Hepatocyte (in vitro differentiated cells): ENCODE data around the gene CGB5. TPM values are rescaled to one million over a fixed set of nuclear protein-coding genes. Genes with fewer than 3 reads are reported as not detected.

ENCODE experiments used
- DNase-seq: peaks from one replicate; pipeline ENCODE4 v3.0.0-alpha.2; 2016; ENCODE audit warnings: low spot score
- H2AFZ ChIP-seq: fragments of 200-600 bp; sonication (generic); 2 replicates; pipeline ENCODE4 v1.6.0; 2016; ENCODE audit warnings: antibody characterized with exemption, mild to moderate bottlenecking
- H3K27ac ChIP-seq: fragments of 200-600 bp; sonication (generic); 2 replicates; pipeline ENCODE4 v1.5.1; 2016; ENCODE audit warnings: mild to moderate bottlenecking
- H3K27me3 ChIP-seq: fragments of 200-600 bp; sonication (generic); 2 replicates; pipeline ENCODE4 v1.6.1; 2016
- H3K36me3 ChIP-seq: fragments of 200-600 bp; sonication (generic); replicated peaks from 2 replicates; pipeline ENCODE4 v1.5.1; 2016; ENCODE audit warnings: low read depth; ENCODE audit not compliant: insufficient read depth
- H3K4me1 ChIP-seq: fragments of 200-600 bp; sonication (generic); 2 replicates; pipeline ENCODE4 v1.5.1; 2016; ENCODE audit warnings: mild to moderate bottlenecking, moderate library complexity; ENCODE audit not compliant: insufficient read depth
- H3K4me2 ChIP-seq: fragments of 200-600 bp; sonication (generic); 2 replicates; pipeline ENCODE4 v1.6.0; 2016
- H3K4me3 ChIP-seq: fragments of 200-600 bp; sonication (generic); 2 replicates; pipeline ENCODE4 v1.5.1; 2016; ENCODE audit warnings: mild to moderate bottlenecking
- H3K79me2 ChIP-seq: fragments of 200-600 bp; sonication (generic); 2 replicates; pipeline ENCODE4 v1.6.0; 2017; ENCODE audit warnings: mild to moderate bottlenecking
- H3K9me2 ChIP-seq: fragments of 200-600 bp; sonication (generic); replicated peaks from 2 replicates; pipeline ENCODE4 v1.6.0; 2017; ENCODE audit warnings: mild to moderate bottlenecking; ENCODE audit not compliant: insufficient read depth
- H3K9me3 ChIP-seq: fragments of 200-600 bp; sonication (generic); 2 replicates; pipeline ENCODE4 v1.5.1; 2016; ENCODE audit warnings: low read depth, mild to moderate bottlenecking
- H4K20me1 ChIP-seq: fragments of 200-600 bp; sonication (generic); 2 replicates; pipeline ENCODE4 v1.6.0; 2016; ENCODE audit warnings: mild to moderate bottlenecking; ENCODE audit not compliant: insufficient read depth, poor library complexity, severe bottlenecking
- EZH2 ChIP-seq: fragments of 200-600 bp; sonication (generic); IDR thresholded peaks from 2 replicates; pipeline ENCODE4 v1.6.1; 2016; ENCODE audit warnings: antibody characterized with exemption, mild to moderate bottlenecking, borderline replicate concordance
- EZH2phosphoT487 ChIP-seq: fragments of 200-600 bp; sonication (generic); IDR thresholded peaks from one replicate; pipeline ENCODE4 v1.6.1; 2018; ENCODE audit warnings: antibody characterized with exemption, mild to moderate bottlenecking, low read depth, moderate library complexity; ENCODE audit not compliant: unreplicated experiment, severe bottlenecking
- WGBS: methylation state at CpG from one replicate; pipeline ENCODE4 v1.1.6; 2016; ENCODE audit warnings: low lambda C conversion rate; ENCODE audit errors: missing lambda C conversion rate; 5-methylcytosine and 5-hydroxymethylcytosine counted together
- polyA plus RNA-seq: library from polyadenylated mRNA; unstranded; fragments of >200 nt; fragmentation: Nextera tagmentation; extraction: Ambion mirVana; gene quantifications from 2 replicates; pipeline ENCODE4 v1.2.1, GENCODE V29; 2016
- total RNA-seq: library from RNA; depleted of rRNA; stranded (reverse); fragments of >200 nt; gene quantifications from 2 replicates; pipeline ENCODE4 v1.2.3, GENCODE V29; 2014
- TF ChIP-seq, protein P1 (sequence below): fragments of 200-600 bp; sonication (generic); IDR thresholded peaks from 2 replicates; pipeline ENCODE4 v1.5.1; 2016; ENCODE audit warnings: antibody characterized with exemption, mild to moderate bottlenecking; ENCODE audit not compliant: poor library complexity

Gene CGB5
- total and polyA plus RNA-seq, 2 experiments from 2014 or later: 0.22 to 1.9 TPM

- peaks cover 38% of the 10 kb centered on the region for H4K20me1 ChIP-seq
- peaks cover 41% of the 10 kb centered on the region for H3K79me2 ChIP-seq
- peak overlapping the region; percentile 88 for H3K27ac ChIP-seq
- no peaks in the 10 kb centered on the region for H3K9me2 ChIP-seq
- TF ChIP-seq, protein P1, sequence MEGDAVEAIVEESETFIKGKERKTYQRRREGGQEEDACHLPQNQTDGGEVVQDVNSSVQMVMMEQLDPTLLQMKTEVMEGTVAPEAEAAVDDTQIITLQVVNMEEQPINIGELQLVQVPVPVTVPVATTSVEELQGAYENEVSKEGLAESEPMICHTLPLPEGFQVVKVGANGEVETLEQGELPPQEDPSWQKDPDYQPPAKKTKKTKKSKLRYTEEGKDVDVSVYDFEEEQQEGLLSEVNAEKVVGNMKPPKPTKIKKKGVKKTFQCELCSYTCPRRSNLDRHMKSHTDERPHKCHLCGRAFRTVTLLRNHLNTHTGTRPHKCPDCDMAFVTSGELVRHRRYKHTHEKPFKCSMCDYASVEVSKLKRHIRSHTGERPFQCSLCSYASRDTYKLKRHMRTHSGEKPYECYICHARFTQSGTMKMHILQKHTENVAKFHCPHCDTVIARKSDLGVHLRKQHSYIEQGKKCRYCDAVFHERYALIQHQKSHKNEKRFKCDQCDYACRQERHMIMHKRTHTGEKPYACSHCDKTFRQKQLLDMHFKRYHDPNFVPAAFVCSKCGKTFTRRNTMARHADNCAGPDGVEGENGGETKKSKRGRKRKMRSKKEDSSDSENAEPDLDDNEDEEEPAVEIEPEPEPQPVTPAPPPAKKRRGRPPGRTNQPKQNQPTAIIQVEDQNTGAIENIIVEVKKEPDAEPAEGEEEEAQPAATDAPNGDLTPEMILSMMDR: no peak
- no peak for TF ChIP-seq EZH2
- no peak for TF ChIP-seq EZH2phosphoT487
- peak overlapping the region; percentile 16 for H3K4me3 ChIP-seq
- peak overlapping the region; percentile 81 for H3K4me2 ChIP-seq
- peak overlapping the region; percentile 91 for H2AFZ ChIP-seq
- 82% methylated on average over 26 of the region's 26 CpGs for WGBS
- no peaks in the 10 kb centered on the region for H3K27me3 ChIP-seq
- no peaks in the 10 kb centered on the region for H3K36me3 ChIP-seq
- H3K4me1 ChIP-seq: peaks cover 18% of the 10 kb centered on the region
- no peak for DNase-seq
- H3K9me3 ChIP-seq: no peaks in the 10 kb centered on the region
Measured at GRCh38 chr19:49084206-49085019, 40.8 kb downstream of the CGB5 start.

DNA sequence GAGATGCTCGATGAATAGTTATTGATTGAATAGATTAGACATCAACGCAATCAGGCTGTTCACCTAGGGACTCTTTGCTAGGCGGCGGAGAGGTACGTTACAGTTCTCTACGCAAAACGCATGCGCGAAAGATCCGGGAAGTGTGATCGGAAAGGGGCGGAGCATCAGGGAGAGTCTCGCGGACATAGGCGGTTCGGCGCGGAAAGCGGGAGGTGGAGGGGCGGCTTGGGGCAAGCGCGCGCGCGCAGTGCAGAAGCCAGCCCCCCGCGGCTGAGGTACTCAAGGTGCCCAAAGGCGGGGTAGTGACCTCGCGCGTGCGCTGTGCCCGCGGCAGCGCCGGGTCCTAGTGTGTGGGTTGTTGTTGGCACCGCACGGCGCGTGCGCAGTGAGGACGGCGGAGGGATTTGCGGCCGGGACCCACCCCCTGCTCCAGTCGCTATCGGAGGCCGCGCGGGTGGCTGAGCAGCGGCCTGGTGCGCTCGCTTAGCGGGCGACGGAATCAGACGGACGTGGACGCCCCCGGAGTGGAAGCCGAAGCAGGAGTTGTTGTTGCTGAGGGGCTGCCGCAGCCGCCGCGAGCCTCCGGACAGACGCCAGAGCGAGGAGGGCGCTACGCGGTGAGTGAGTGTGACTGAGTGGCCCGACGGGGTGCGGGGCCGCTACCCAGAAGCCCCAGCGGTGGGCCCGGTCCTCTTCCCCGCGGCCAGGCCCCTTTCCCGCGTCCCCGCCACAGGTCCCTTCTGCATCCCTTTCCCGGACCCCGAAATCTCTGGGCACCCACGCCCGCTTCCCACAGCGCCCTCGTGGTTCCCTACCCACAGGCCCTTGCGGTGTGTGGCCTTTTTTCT, 41.6 kb downstream of the CGB5 start, which contains the start of gene SNRNP70:
Gene SNRNP70, plus strand, starts transcription at position 432 of the 848 bp plus-strand sequence. CDS start 964 bp downstream, outside the sequence.
- H3K9me2 ChIP-seq: no peaks in the 10 kb centered on the region
- no peaks in the 10 kb centered on the region for H3K27me3 ChIP-seq
- H3K27ac ChIP-seq: peak within 1 kb of the TSS; percentile 95
- under 1% methylated on average over 67 of the region's 89 CpGs for WGBS
- peaks cover 18% of the 10 kb centered on the region for H3K4me1 ChIP-seq
- peaks cover 45% of the 10 kb centered on the region for H4K20me1 ChIP-seq
- H3K9me3 ChIP-seq: no peaks in the 10 kb centered on the region
- no peaks in the 10 kb centered on the region for H3K36me3 ChIP-seq
- peak within 1 kb of the TSS; percentile 91 for H2AFZ ChIP-seq
- no peak for TF ChIP-seq EZH2
- TF ChIP-seq EZH2phosphoT487: no peak
- TF ChIP-seq, protein P1: no peak
- H3K79me2 ChIP-seq: peaks cover 48% of the 10 kb centered on the region
- H3K4me2 ChIP-seq: peak within 1 kb of the TSS; percentile 92
- peak within 1 kb of the TSS; percentile 86 for H3K4me3 ChIP-seq
- peak; percentile 100 for DNase-seq

DNA sequence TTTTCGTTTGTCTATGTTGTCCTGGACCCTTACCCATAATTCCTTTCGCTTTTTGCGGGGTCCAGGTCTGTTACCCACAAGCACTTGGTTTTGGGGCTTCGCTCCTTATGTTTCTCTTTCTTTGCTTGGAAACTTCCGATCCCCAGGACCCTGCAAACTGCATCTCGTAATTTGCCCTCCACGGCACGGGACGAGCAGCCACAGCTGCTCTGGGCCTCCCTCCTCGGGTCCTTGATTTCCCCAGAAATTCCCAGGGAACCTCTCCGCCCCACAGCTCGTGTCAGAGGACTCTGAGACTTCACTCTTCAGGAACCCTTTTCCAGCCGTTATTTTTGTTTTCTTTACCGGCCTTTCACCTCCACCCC, 42.2 kb downstream of the CGB5 start:
- Histone ChIP-seq H3K4me3 (peak overlapping the region; percentile 86), H3K79me2 (peaks cover 54% of the 10 kb centered on the region), H3K9me3 (no peaks in the 10 kb centered on the region), H3K27me3 (no peaks in the 10 kb centered on the region), H3K4me1 (peaks cover 18% of the 10 kb centered on the region), H3K4me2 (peak overlapping the region; percentile 92), H3K27ac (peak overlapping the region; percentile 95), H3K9me2 (no peaks in the 10 kb centered on the region), H2AFZ (peak overlapping the region; percentile 79), H4K20me1 (peaks cover 49% of the 10 kb centered on the region), H3K36me3 (no peaks in the 10 kb centered on the region)
- WGBS: 3% methylated on average over 14 of the region's 14 CpGs
- TF ChIP-seq, protein P1: no peak
- DNase-seq: no peak
